BLaER1 (cell line): ENCODE measurements around the gene ELMO1.

Source experiments
- H3K27ac ChIP-seq: shearing (Covaris generic); formaldehyde crosslinking; 2 replicates; pipeline ENCODE4 v1.8.1; 2022
- H3K27me3 ChIP-seq: shearing (Covaris generic); formaldehyde crosslinking; 2 replicates; pipeline ENCODE4 v1.8.1; 2022
- H3K36me3 ChIP-seq: shearing (Covaris generic); formaldehyde crosslinking; 2 replicates; pipeline ENCODE4 v1.8.1; 2022
- H3K4me1 ChIP-seq: shearing (Covaris generic); formaldehyde crosslinking; 2 replicates; pipeline ENCODE4 v1.8.1; 2022
- H3K4me2 ChIP-seq: shearing (Covaris generic); formaldehyde crosslinking; 2 replicates; pipeline ENCODE4 v1.8.1; 2022
- H3K4me3 ChIP-seq: shearing (Covaris generic); formaldehyde crosslinking; 2 replicates; pipeline ENCODE4 v1.8.1; 2022
- H3K9ac ChIP-seq: shearing (Covaris generic); formaldehyde crosslinking; 2 replicates; pipeline ENCODE4 v1.8.1; 2022
- H3K9me3 ChIP-seq: shearing (Covaris generic); formaldehyde crosslinking; 2 replicates; pipeline ENCODE4 v1.8.1; 2022
- H4K20me1 ChIP-seq: shearing (Covaris generic); formaldehyde crosslinking; 2 replicates; pipeline ENCODE4 v1.8.1; 2022
- Cebpa-rat ChIP-seq: shearing (Covaris generic); IDR thresholded peaks from 2 replicates; pipeline ENCODE4 v1.8.1; 2022

The ELMO1 gene

DNA sequence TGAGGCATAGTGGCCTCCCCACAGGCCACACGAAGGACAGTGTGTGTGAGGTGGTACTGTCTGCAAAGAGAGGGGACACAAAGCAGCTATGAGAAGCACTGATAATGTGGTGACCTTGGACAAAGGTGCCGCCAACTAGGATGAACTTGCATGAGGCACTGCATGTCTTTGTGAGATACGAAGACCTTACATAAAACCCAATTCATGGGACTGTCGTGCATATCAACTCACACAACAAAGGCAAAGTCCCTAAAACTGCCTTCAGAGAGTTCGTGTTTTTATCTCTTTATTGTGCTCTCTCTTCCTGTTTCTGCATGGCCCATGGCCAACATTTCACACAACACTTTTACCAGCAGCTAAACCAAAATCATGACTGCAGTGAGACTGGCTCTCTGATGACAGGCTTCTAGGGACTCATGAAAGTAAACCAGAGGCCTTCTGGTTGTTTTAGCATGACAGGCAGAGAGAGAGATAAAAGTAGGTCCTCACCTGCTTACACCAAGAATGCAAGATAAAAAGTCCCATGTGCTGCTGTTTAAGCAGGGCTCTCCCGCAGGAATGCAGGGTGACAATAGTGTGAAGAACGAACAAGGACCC lies 347.8 kb downstream of the ELMO1 start:
- 0 out of 2 replicates have a peak, but pooled peaks cover 4% of the 10 kb centered on the region for H3K4me1 ChIP-seq
- no peak overlapping the region for H3K9ac ChIP-seq
- H3K9me3 ChIP-seq: no peaks in the 10 kb centered on the region
- no peak overlapping the region for H3K4me2 ChIP-seq
- H3K27ac ChIP-seq: no peak overlapping the region
- no peak for TF ChIP-seq Cebpa-rat
- H4K20me1 ChIP-seq: peaks cover 11% of the 10 kb centered on the region; the same call in 1 of the 2 replicates
- no peaks in the 10 kb centered on the region for H3K27me3 ChIP-seq
- peaks cover 8% of the 10 kb centered on the region for H3K36me3 ChIP-seq
- H3K4me3 ChIP-seq: no peak overlapping the region

DNA sequence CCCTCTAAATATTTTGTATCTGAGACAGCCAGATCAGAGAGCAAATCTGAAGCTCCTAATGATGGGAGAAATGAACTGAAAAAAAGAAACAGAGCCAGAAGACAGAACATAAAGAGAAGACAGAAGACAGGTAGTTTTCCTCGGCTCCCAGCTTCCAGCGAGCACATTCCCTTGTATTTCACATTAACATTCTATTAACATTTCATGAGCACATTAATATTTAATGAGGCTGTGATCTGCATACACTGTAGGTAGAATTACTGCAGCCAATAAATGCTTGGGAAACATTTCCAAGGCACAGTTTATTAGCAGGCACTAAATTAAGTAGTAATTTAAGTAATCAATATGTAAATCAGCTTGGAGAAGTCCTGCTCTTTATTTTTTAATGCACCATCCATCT lies 349.9 kb downstream of the ELMO1 start:
- Histone ChIP-seq H3K36me3 (peaks cover 27% of the 10 kb centered on the region), H3K27ac (no peak overlapping the region), H3K4me2 (no peak overlapping the region), H3K27me3 (no peaks in the 10 kb centered on the region), H3K9me3 (no peaks in the 10 kb centered on the region; the same call in 1 of the 2 replicates), H3K4me1 (0 out of 2 replicates have a peak, but pooled peaks cover 4% of the 10 kb centered on the region), H3K9ac (no peak overlapping the region), H4K20me1 (0 out of 2 replicates have a peak, but pooled peaks cover 11% of the 10 kb centered on the region), H3K4me3 (no peak overlapping the region)
- TF ChIP-seq Cebpa-rat: no peak

DNA sequence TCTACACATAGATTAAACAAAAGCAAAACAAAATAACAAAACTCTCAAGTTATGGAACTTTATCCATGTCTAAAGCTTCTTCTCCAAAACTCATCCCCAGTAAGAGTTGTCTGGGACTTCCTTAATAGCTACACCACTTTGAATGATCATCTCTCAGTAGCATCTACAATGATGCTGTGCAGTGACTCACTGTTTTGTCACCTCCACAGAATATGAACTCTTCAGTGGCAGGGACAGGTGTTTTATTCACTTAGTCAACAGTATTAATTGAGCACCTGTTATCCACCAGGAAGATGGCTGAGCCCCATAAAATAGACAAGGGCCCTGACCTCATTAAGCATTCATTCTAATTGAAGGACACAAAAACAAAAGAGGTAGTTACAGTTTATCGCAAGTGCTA lies 350.7 kb downstream of the ELMO1 start:
- Histone ChIP-seq H3K27ac (no peak overlapping the region), H3K9me3 (no peaks in the 10 kb centered on the region; the same call in 1 of the 2 replicates), H3K4me2 (no peak overlapping the region), H4K20me1 (0 out of 2 replicates have a peak, but pooled peaks cover 11% of the 10 kb centered on the region), H3K9ac (no peak overlapping the region), H3K4me1 (0 out of 2 replicates have a peak, but pooled peaks cover 4% of the 10 kb centered on the region), H3K36me3 (peaks cover 27% of the 10 kb centered on the region), H3K27me3 (no peaks in the 10 kb centered on the region), H3K4me3 (no peak overlapping the region)
- TF ChIP-seq Cebpa-rat: no peak

DNA sequence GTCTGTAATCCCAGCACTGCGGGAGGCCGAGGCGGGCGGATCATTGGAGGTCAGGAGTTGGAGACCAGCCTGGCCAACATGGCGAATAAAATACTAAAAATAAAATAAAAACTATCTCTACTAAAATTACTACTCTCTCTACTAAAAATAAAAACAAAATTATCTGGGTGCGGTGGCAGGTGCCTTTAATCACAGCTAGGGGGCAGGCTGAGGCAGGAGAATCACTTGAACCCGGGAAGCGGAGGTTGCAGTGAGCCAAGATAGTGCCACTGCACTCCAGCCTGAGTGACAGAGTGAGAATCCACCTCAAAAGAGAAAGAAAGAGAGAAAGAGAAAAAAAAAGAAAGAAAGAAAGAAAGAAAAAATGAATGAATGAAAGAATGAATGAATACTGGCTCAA lies 351.4 kb downstream of the ELMO1 start:
- Histone ChIP-seq H4K20me1 (0 out of 2 replicates have a peak, but pooled peaks cover 11% of the 10 kb centered on the region), H3K27me3 (no peaks in the 10 kb centered on the region), H3K9me3 (no peaks in the 10 kb centered on the region; the same call in 1 of the 2 replicates), H3K4me1 (0 out of 2 replicates have a peak, but pooled peaks cover 4% of the 10 kb centered on the region), H3K27ac (no peak overlapping the region), H3K36me3 (peaks cover 33% of the 10 kb centered on the region), H3K9ac (no peak overlapping the region), H3K4me3 (no peak overlapping the region), H3K4me2 (no peak overlapping the region)
- TF ChIP-seq Cebpa-rat: no peak

DNA sequence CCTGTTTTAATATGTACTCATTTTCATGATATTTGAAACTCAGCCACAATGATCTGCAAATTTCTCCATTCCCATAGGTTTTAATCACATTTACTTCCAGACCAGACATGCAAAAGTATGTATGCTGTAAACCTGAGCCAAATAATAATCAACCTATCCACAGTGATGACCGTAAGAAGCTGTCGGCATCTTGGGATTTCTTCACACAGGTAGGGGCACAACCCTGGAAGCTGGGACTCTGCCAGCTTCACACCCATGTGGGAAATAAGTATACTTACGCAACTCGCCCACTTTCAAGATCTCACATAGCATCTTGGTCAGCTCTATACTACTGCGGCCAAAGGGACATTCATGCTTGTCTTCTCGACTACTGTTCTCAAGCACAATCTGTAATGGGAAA lies 352.3 kb downstream of the ELMO1 start:
- H3K4me3 ChIP-seq: no peak overlapping the region
- peaks cover 40% of the 10 kb centered on the region for H3K36me3 ChIP-seq
- H3K27ac ChIP-seq: no peak overlapping the region
- H3K9ac ChIP-seq: no peak overlapping the region
- 0 out of 2 replicates have a peak, but pooled peaks cover 6% of the 10 kb centered on the region for H4K20me1 ChIP-seq
- H3K9me3 ChIP-seq: peaks cover 4% of the 10 kb centered on the region
- H3K4me1 ChIP-seq: 0 out of 2 replicates have a peak, but pooled peaks cover 4% of the 10 kb centered on the region
- no peak for TF ChIP-seq Cebpa-rat
- no peaks in the 10 kb centered on the region for H3K27me3 ChIP-seq
- no peak overlapping the region for H3K4me2 ChIP-seq

DNA sequence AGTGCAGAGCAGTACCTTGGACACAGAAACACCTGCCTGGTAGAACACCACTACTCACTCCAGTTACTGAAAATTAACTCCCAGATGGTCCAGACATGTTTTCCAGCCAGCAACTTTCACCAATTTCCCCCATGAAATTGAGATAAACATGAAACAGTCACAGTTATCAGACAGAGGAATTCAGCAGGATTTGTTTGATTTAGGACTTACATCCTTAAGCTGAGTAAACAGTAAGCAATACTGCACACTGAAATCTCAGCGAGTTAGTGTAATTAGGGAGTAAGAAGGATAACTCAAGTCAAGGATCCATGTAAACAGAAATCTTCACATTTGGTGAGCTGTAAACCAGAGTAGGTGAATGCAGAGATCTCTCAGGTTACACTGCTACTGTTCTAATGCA lies 353.5 kb downstream of the ELMO1 start:
- H3K9ac ChIP-seq: no peak overlapping the region
- H3K27ac ChIP-seq: no peak overlapping the region
- no peak overlapping the region for H3K4me3 ChIP-seq
- no peaks in the 10 kb centered on the region for H4K20me1 ChIP-seq
- H3K27me3 ChIP-seq: no peaks in the 10 kb centered on the region
- no peak for TF ChIP-seq Cebpa-rat
- no peak overlapping the region for H3K4me2 ChIP-seq
- H3K4me1 ChIP-seq: no peaks in the 10 kb centered on the region
- peaks cover 45% of the 10 kb centered on the region for H3K36me3 ChIP-seq
- peaks cover 8% of the 10 kb centered on the region for H3K9me3 ChIP-seq

DNA sequence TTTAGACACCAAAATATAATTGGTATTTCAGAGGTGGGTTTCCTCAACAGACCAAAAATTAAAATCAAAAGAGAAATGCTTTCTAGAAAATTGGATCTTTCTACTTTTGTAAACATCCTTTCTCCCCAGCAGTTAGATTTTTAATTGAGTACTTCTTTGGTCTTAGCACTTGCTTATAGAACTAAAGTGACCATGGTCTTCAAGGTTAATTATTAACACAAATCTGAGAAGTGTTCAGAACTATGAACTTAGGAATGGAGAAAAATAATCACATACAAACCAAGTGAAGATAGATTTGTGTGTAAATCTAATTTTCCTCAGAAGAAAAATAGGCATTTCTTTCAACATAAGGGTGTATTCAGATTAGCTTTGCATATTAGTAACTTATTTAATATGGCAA lies 355.4 kb downstream of the ELMO1 start:
- no peak for TF ChIP-seq Cebpa-rat

DNA sequence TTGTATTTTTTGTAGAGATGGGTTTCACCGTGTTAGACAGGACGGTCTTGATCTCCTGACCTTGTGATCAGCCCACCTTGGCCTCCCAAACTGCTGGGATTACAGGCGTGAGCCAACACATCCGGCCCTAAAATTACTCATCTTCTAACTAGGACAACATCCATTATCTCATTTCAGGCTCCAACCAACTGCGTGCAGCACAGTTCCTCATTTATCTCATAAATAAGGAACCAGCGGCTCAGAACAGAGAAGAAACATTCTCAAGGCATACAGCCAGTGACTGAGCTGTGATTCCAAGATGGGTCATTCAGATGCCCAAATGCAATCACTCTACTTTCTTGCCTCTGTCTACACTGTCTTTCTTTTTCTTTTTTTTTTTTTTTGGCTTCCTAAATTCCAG lies 356.1 kb downstream of the ELMO1 start:
- H3K27me3 ChIP-seq: no peaks in the 10 kb centered on the region
- TF ChIP-seq Cebpa-rat: no peak
- H3K36me3 ChIP-seq: peaks cover 45% of the 10 kb centered on the region
- H3K4me1 ChIP-seq: no peaks in the 10 kb centered on the region
- no peak overlapping the region for H3K4me3 ChIP-seq
- H4K20me1 ChIP-seq: no peaks in the 10 kb centered on the region
- no peak overlapping the region for H3K4me2 ChIP-seq
- H3K9ac ChIP-seq: no peak overlapping the region
- H3K9me3 ChIP-seq: peaks cover 8% of the 10 kb centered on the region
- H3K27ac ChIP-seq: no peak overlapping the region

More for the DNA sequence above, 355.4 kb downstream of the ELMO1 start:
- Histone ChIP-seq H3K4me1 (no peaks in the 10 kb centered on the region), H3K36me3 (peaks cover 45% of the 10 kb centered on the region), H3K9ac (no peak overlapping the region), H4K20me1 (no peaks in the 10 kb centered on the region), H3K4me3 (no peak overlapping the region), H3K4me2 (no peak overlapping the region), H3K27me3 (no peaks in the 10 kb centered on the region), H3K27ac (no peak overlapping the region), H3K9me3 (peaks cover 8% of the 10 kb centered on the region)

DNA sequence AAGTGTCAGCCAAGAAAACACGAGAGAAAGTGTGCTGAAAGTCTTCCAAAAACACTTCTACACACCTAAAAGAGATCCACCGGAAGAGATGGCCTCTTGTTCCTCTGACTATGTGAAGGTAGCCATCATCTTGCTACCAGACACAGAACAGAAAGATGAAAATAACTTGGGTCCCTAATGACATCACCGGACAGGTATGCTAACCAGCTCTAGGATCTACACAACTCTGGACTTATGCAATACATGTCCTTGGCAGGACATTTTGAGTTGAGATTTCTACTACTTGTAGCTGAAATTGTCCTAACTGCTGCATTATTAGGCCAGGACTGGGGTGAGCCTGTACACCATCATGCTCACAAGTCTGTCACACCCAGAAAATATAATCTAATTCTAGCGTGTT lies 358.7 kb downstream of the ELMO1 start:
- no peak overlapping the region for H3K9ac ChIP-seq
- peaks cover 2% of the 10 kb centered on the region for H3K4me1 ChIP-seq
- TF ChIP-seq Cebpa-rat: no peak
- H3K4me2 ChIP-seq: no peak overlapping the region
- H3K36me3 ChIP-seq: peaks cover 30% of the 10 kb centered on the region
- no peaks in the 10 kb centered on the region for H4K20me1 ChIP-seq
- H3K4me3 ChIP-seq: no peak overlapping the region
- no peak overlapping the region for H3K27ac ChIP-seq
- peaks cover 8% of the 10 kb centered on the region for H3K9me3 ChIP-seq
- no peaks in the 10 kb centered on the region for H3K27me3 ChIP-seq

DNA sequence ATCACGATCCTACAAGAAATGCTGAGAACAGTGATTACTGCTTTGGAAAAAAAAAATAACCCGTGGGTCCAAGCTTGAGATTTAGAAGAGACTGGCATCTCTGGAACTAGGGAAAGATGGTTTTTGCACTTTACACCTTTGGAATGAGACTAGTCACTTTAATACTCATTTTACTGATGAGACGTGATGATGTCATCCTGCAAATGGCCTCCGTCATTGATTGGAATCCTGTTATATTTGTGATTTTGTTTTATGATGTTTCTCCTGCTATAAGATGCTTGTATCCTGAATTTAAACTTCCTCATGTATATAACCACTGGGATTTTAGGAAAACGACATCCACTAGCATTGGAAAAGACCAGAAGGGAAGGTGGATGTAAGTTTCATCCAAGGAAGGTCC lies 363.1 kb downstream of the ELMO1 start:
- H3K9me3 ChIP-seq: no peaks in the 10 kb centered on the region
- TF ChIP-seq Cebpa-rat: no peak
- H3K4me1 ChIP-seq: peaks cover 32% of the 10 kb centered on the region
- no peak overlapping the region for H3K4me3 ChIP-seq
- no peaks in the 10 kb centered on the region for H3K27me3 ChIP-seq
- no peak overlapping the region for H3K9ac ChIP-seq
- H3K36me3 ChIP-seq: no peaks in the 10 kb centered on the region
- H3K27ac ChIP-seq: no peak overlapping the region
- H4K20me1 ChIP-seq: no peaks in the 10 kb centered on the region
- H3K4me2 ChIP-seq: no peak overlapping the region

DNA sequence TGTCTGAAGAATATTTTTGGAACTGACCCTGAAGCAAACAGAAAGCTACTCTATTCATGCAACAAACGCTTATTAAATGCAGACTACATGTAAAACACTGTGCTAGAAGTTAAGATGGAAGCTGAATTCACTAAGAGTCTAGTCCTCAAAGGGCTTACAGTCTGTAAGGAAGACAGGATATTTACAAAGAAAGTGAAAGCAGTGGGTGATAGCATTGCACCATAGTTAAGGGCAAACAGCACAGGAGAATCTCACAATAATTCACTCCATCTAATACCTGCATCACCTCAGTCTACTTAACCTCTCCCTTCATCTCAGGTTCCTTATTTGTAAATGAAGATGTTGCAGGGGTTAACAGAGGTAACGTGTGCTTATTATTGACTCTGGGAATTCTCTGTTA lies 364.4 kb downstream of the ELMO1 start:
- H3K4me3 ChIP-seq: no peak overlapping the region
- H3K27me3 ChIP-seq: no peaks in the 10 kb centered on the region
- H3K9ac ChIP-seq: no peak overlapping the region
- no peak for TF ChIP-seq Cebpa-rat
- H3K4me2 ChIP-seq: peak overlapping the region; percentile 67
- H4K20me1 ChIP-seq: no peaks in the 10 kb centered on the region
- H3K9me3 ChIP-seq: no peaks in the 10 kb centered on the region
- peaks cover 32% of the 10 kb centered on the region for H3K4me1 ChIP-seq
- peak overlapping the region; percentile 25; the same call in 1 of the 2 replicates for H3K27ac ChIP-seq
- no peaks in the 10 kb centered on the region for H3K36me3 ChIP-seq
